GM03348 (cell line): ENCODE measurements around the gene APOBEC3B.
"Not testable (repeated sequence)": the region's sequence is repeated elsewhere in the genome, so short reads cannot be mapped to it uniquely, and the experiment has no call there.

Experiments
- DNase-seq: peaks from one replicate; pipeline ENCODE4 v3.0.0; 2012; ENCODE audit warnings: low spot score

The APOBEC3B gene

DNA sequence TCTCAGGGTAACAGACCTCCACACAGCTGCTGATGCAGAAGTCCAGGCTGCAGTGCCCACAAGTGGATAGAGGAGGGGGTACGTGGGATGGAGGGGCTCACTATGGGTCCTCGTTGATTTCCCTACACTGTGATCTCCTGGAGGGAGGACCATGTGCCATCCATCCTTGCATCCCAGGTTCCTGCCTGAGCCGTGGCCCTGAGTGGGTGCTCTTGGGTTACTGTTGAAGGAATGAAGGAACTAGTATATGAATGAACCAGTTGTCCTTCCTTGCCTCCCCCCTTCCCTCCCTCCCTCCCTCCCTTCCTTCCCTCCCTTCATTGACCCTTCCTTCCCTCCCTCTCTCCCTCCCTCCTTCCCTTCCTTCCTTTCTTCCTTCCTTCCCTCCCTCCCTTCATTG is 15.4 kb downstream of the APOBEC3B start:
- no peak for DNase-seq

DNA sequence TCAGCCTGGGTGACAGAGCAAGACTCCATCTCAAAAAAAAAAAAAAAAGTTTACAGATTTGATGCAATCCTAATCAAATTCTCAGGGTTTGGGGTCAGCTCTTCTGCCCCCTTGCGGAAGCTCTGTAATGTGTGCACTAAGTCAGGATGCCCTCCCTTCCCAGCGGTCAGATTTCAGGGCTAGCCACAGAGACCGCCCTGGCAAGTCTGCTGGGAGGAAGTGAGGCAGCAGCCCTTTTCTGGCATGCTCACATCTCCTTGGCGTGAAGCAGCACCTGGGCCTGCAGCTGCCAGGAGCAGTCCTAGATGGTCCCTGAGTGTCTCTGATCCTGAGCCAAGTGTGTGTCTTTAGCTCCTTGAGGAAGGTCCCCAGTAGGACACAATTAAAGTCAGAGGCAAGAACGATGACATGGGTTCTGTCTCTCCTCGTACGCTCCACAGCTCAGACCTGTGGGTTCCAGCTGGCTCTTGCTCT is 21.1 kb downstream of the APOBEC3B start:
- peak; percentile 92 for DNase-seq

DNA sequence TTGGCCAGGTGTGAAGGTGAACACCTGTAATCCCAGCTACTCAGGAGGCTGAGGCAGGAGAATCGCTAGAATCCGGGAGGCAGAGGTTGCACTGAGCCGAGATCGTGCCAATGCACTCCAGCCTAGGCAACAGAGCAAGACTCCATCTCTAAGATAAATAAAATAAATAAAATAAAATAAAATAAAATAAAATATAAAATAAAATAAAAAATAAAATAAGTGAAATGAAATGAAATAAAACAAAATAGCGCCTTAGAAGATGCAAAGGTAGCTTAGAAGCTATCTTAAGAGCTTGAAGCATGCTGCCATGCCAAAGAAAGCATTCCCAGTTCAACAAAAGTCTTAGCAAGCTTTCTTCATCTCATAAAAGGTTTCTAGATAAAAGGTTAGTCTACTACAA is 25.0 kb downstream of the APOBEC3B start:
- no peak for DNase-seq

DNA sequence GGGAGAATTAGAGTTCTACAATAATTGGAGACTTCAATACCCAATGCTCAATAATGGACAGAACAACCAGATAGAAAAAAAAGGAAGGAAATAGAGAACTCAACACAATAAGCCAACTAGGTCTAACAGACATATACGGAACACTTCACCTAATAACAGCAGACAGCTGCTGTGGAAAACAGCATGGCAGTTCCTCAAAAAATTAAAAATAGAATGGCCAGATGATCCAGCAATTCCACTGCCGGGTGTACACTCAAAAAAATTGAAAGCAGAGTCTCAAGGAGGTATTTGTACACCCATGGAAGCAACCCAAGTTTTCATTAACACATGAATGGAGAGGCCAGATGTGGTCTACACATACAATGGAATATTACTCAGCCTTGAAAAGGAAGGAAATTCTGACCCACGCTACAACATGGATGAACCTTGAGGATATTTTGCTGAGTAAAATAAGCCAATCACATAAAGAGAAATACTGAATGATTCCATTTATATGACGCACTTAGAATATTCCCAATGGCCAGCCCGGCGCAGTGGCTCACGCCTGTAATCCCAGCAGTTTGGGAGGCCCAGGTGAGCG is 26.2 kb downstream of the APOBEC3B start:
- DNase-seq, result not testable (repeated sequence)

DNA sequence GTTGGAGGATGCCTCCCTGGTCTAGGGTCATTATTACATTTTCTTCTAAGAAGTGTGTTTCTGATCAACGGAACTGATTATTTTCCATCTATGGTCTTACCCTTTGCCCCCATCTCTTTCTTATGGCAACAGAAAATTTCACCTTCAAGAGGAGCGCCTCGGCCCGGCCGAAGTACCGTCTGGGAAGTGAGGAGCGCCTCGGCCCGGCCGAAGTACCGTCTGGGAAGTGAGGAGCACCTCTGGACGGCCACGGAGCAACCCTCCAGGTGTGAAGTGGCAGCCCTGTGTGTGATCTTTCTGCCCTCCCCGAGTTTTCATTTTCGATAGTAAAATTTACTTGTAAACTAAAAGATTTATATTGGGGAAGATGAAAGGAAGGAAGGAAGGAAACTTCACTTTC is 28.8 kb downstream of the APOBEC3B start:
- no peak for DNase-seq

DNA sequence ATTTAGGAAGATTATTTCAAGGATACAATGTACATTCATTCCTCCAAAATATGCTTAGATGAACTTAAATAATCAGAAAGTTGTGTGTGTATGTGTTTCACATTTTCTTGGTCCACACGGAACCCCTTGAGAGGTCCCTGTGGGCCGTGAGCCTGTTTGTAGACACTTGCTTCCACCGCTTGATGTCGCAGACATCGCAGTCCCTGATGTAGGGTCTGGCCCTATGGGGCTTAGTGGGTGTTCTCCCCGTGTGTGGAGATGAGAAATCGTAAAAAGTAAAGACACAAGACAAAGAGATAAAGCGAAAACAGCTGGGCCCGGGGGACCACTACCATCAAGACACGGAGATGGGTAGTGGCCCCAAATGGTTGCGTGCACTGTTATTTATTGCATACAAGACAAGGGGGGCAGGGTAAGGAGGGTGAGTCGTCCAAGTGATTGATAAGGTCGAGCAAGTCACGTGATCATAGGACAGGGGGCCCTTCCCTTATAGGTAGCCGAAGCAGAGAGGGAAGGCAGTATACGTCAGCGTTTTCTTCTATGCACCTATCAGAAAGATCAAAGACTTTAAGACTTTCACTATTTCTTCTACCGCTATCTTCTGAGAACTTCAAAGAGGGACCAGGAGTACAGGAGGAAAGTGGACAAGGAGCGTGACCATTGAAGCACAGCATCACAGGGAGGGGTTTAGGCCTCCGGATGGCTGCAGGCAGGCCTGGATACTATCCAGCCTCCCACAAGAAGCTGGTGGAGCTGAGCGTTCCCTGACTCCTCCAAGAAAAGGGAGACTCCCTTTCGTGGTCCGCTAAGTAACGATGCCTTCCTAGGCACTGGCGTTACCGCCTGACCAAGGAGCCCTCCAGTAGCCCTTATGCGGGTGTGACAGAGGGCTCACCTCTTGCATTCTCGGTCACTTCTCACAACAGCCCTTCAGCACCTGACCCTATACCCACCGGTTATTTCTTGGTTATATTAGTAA is 30.7 kb downstream of the APOBEC3B start:
- no peak for DNase-seq

DNA sequence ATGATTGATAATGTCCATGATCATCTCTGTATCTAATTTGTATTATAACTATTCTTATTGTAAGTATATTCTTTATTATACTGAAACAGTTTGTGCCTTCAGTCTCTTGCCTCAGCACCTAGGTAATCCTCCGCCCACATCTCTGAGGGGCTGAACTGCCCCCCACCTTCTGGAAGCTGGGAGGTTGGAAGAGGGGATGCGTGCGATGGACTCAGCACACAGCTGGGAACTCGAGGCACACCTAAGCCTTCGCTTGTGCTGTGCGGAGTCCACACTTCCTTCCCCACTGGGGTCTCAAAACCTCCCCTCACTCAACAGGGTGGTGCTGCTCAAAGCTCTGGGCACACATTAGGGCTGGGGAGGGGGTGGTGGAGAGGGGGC is 31.4 kb downstream of the APOBEC3B start:
- DNase-seq, result not testable (repeated sequence)

DNA sequence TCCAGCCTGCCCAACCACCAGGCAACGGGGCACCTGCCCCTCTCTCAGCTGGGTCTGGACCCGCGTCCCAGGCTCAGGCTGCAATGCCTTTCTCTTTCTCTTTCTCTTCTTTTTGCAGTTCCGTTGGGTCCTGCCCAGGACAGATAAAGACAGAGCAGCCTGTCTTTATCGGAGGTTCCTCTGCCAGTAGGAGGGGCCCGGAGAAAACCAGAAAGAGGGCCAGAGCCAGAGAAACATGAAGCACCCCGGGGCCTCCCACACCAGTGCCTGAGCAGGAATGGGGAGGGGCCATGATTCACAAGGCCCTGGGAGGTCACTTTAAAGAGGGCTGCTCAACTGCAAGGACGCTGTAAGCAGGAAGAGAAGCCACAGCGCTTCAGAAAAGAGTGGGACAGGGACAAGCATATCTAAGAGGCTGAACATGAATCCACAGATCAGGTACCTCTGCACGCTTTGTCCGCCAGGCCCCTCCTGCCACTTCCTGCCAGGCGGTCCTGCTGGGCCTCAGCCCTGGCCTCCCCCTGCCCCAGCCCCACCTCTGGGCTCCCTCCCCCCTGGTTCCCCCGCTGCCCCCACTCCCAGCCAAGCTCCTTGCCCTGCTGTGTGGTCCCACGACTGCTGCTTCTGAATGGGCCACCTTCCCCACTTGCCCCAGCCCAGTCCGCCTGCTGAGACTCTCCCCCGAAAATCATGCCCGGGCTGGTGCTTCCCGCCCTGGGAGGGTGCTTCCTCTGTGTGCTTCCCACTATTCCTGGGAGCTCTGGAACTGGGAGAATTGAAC is 32.0 kb downstream of the APOBEC3B start, which contains the start of gene APOBEC3C:
Gene APOBEC3C (plus strand): TSS at position 316 of the 781 bp plus-strand sequence. CDS start 106 bp downstream, at position 422.
- peak; percentile 91 for DNase-seq

DNA sequence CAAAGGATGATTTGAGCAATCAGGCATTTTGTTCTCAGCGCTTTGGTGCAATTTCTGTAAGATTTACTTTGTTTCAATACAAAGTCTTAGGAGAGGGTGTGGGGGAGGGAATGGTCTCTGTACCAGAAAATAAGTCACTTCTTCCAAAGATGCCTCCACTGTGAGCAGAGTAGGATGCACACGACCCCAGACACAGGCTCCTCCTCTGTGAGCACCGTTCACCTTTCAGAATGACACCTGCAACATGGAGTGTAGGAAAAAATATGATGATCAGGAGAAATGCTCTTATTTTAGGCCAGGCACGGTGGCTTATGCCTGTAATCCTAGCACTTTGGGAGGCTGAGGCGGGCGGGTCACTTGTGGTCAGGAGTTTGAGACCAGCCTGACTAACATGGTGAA is 32.6 kb downstream of the APOBEC3B start:
- DNase-seq, result not testable (repeated sequence)

DNA sequence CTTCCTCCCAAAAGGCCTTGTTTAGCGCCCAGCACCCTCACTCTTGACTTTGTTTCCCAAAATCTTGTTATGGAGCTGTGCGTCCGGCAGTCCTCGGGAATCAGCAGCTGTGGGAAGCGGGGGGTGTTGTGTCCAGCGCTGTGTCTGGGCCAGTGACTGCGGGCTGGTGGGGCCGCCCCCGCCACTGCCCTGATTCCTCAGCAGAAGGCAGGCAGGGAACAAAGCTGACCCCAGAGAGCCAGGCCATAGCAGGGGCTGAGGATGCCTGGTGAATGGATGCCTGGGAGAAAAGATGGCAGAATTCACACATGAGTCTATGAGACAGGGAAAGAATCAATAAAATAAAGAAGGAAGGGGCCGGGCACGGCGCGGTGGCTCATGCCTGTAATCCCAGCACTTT is 34.4 kb downstream of the APOBEC3B start:
- DNase-seq, result no peak

DNA sequence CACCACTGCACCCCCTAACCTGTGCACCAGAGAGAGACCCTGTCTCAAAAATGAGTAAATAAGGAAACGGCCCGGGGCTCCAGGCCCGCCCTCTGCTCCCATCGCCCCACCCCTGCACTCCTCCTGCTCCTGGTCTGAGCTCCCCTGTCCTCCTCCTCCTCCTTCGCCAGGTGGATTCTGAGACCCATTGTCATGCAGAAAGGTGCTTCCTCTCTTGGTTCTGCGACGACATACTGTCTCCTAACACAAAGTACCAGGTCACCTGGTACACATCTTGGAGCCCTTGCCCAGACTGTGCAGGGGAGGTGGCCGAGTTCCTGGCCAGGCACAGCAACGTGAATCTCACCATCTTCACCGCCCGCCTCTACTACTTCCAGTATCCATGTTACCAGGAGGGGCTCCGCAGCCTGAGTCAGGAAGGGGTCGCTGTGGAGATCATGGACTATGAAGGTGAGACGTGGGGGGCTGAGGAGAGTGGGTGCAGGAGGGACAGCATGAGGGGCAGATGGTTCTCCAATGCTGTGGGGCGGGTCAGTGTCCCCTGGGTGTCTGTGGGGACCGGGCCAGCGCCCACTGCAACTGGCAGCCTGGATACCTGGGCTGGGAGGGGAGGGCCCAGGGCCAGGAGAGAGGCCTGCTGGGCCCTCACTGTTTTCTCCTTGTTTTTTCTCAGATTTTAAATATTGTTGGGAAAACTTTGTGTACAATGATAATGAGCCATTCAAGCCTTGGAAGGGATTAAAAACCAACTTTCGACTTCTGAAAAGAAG is 35.6 kb downstream of the APOBEC3B start:
- no peak for DNase-seq

DNA sequence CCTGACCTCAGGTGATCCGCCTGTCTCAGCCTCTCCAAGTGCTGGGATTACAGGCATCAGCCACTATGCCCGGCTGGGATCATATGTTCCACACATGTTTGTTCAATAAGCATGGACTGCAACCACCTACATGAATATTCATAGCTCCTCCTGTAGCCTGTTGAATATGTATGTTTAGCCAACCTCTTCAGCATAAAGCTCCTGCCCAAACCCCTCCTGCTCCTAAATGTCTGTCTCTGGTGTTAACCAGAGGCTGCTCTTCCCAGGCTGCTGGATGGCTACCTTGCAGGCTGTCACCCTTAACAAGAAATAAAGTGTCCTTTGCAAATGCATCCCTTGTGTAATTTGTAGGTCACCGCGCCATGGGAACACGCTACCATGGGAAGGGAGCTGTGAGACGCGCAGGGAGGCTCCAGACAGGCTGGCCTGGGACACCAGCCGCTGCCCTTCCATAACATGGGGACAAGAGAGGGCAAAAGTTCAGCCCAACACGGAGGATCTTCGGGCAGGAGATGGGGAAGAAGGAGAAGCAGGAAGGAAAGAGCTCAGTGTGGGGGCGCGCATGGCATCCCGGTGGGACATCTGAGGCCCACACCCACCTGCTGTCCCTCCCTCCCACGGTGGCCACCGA is 38.0 kb downstream of the APOBEC3B start:
- not testable (repeated sequence) for DNase-seq

DNA sequence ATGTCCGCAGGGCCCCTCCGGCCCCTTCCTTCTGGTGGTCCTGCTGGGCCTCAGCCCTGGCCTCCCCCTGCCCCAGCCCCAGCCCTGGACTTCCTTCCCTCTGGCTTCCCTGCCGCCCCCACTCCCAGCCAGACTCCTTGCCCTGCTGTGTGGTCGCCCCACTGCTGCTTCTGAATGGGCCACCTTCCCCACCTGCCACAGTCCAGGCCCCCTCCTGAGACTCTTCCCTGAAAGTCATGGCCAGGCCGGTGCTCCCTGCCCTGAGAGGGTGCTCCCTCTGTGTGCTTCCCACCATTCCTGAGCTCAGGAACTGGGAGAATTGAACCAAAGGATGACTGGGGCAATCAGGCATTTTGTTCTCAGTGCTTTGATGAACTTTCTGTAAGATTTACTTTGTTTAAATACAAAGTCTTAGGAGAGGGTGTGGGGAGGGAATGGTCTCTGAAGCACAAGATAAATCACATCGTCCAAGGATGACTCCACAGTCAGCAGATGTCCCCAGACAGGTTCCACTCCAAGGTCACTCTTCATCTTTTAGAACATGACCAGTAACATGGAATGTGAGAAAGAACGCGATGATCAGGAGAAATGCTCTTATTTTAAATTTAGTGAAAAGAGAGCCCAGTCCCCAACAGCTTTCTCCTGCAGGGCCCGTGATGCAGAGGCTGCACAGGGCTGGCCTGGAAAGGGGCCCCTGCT is 39.6 kb downstream of the APOBEC3B start:
- DNase-seq, result peak; percentile 26

DNA sequence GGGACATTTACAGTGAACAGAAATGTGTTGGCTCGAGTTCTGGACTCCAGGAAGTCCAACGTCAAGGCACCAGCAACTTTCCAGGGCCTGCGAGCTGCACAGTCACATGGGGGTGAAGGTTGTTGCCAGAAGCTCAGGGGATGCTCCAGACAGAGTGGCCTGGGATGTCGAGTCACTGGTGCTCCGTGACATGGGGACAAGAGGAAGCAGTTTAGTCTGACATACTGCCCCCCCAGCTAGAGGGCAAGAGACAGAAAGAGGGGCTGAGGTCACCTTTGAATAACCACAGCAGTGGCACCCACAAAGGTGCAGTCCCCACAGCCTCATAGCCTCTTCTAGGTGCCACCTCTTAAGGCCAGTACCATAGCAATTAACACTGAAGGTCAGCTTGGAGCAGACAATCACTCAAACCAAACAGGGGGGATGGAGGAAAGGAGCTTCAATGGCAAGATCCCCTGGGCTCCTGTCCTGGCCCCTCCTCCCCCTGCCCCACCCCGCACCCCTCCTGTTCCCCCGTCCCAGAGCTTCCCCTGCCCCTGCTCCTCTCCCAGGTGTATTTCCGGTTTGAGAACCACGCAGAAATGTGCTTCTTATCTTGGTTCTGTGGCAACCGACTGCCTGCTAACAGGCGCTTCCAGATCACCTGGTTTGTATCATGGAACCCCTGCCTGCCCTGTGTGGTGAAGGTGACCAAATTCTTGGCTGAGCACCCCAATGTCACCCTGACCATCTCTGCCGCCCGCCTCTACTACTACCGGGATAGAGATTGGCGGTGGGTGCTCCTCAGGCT is 42.6 kb downstream of the APOBEC3B start:
- DNase-seq, result no peak

DNA sequence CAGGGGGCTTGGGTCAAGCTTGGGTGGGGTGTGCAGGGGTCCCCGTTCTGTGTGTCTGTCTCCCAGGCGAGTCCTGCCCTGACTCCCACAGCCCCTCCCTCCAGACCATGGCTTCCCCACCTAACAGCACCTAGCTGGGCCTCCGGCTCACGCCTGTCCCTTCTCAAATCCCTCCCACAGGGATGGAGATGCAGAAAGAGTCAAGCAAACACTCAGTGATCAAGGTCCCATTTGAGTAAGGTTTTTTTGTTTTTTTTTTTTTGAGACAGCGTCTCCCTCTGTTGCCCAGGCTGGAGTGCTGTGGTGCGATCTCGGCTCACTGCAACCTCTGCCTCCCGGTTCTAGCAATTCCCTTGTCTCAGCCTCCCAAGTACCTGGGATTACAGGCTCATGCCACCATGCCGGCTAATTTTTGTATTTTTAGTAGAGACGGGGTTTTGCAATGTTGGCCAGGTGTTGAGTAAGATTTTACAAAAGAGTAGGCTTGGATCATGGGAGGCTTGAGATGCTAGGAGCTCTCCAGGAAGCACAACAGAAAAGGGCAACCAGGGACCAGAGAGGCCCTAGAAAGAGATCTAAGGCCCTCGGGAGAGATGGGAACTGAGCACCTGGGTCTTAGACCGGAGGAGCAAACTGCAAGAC is 44.5 kb downstream of the APOBEC3B start:
- no peak for DNase-seq

DNA sequence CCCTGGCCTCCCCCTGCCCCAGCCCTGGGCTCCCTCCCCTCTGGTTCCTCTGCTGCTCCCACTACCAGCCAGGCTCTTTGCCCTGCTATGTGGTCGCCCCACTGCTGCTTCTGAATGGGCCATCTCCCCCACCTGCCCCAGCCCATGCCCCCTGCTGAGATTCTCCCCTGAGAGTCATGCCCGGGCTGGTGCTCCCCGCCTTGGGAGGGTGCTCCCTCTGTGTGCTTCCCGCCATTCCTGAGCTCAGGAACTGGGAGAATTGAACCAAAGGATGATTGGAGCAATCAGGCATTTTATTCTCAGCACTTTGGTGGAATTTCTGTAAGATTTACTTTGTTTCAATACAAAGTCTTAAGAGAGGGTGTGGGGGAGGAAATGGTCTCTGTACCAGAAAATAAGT is 45.6 kb downstream of the APOBEC3B start:
- DNase-seq, result no peak

DNA sequence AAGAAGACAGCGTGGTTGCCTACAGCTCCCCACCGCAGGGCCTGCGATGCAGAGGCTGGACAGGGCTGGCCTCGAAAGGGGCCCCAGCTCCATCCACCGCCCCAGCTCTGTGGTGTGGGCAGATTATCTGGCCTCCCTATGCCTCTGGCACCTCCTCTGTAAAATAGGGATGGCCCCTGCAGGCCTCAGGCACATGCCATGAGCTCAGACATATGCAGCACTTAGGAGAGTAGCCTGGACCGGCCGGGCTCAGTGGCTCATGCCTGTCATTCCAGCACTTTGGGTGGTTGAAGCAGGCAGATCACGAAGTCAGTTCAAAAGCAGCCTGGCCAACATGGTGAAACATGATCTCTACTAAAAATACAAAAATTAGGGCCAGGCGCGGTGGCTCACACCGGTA is 46.1 kb downstream of the APOBEC3B start:
- DNase-seq, result no peak

DNA sequence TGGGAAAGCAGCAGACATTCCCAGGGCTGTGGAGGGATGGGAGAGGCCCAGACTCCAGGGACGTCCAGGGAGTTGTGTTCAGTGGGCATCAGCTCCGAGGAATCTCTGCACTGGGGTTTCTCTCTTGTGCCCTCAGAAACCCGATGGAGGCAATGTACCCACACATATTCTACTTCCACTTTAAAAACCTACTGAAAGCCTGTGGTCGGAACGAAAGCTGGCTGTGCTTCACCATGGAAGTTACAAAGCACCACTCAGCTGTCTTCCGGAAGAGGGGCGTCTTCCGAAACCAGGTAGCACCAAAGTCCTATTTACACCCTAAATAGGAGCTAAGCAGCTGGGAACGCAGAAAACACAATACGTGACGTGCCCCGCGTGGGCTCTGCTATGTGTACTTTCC is 47.1 kb downstream of the APOBEC3B start:
- DNase-seq, result no peak

DNA sequence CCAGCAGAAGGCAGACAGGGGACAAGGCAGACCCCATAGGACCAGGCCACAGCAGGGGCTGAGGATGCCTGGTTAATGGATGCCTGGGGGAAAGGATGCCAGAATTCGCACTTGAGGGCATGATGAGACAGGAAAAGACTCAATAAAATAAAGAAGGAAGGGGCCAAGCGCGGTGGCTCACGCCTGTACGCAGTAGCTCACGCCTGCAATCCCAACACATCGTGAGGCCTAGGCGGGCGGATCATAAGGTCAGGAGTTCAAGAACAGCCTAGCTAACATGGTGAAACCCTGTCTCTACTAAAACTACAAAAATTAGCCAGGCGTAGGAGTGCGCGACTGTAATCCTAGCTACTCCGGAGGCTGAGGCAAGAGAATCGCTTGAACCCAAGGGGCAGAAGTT is 48.6 kb downstream of the APOBEC3B start:
- no peak for DNase-seq
